GM23338 (cell line): ENCODE measurements around the gene FAM162A.

ENCODE experiments used
- CREB1 ChIP-seq: fragments of 250-450 bp; sonication (Bioruptor Pico); IDR thresholded peaks from 2 replicates; pipeline ENCODE4 v1.5.0; 2020; ENCODE audit warnings: low read depth, mild to moderate bottlenecking, moderate library complexity
- CTCF ChIP-seq, 2 experiments: fragments of 200-600 bp in 1 of 2; sonication (generic) in 1 of 2; conservative IDR thresholded peaks; 2 replicates each; pipeline versions ENCODE4 v1.5.1 to v1.6.1; 2016 to 2017; ENCODE audit warnings: antibody characterized with exemption in 2 of 2, low read depth in 2 of 2, mild to moderate bottlenecking in 2 of 2, moderate library complexity in 1 of 2
- EZH2 ChIP-seq: fragments of 200-600 bp; sonication (generic); IDR thresholded peaks from one replicate; pipeline ENCODE4 v1.8.0; 2017; ENCODE audit warnings: antibody characterized with exemption, mild to moderate bottlenecking, low read depth; ENCODE audit not compliant: unreplicated experiment
- JUNB ChIP-seq: IDR thresholded peaks from one replicate; pipeline ENCODE4 v1.6.1; 2016; ENCODE audit warnings: antibody characterized with exemption; ENCODE audit not compliant: unreplicated experiment
- NANOG ChIP-seq: IDR thresholded peaks from 2 replicates; pipeline ENCODE4 v1.6.1; 2016; ENCODE audit warnings: antibody characterized with exemption, borderline replicate concordance
- REST ChIP-seq: IDR thresholded peaks from one replicate; pipeline ENCODE4 v1.6.1; 2018; ENCODE audit warnings: antibody characterized with exemption; ENCODE audit not compliant: unreplicated experiment
- ZNF331 ChIP-seq: fragments of 250-450 bp; sonication (Bioruptor Pico); IDR thresholded peaks from 2 replicates; pipeline ENCODE4 v1.5.0; 2020; ENCODE audit warnings: low read depth, mild to moderate bottlenecking, moderate library complexity

GRCh38 chr3:122461806-122462205 is 77.8 kb downstream of the FAM162A start:
- TF ChIP-seq ZNF331 (CRISPR knock-in tag) (no peak), CTCF (conservative IDR thresholded peaks at IDR 0.05; ENCODE audit: low read depth in 2 of 2) (no peak), REST (no peak), NANOG (no peak), CREB1 (CRISPR knock-in tag) (no peak), EZH2 (no peak), JUNB (no peak)
